MCF 10A (cell line): ENCODE measurements around the gene WDR86. TPM values are rescaled to one million over a fixed set of nuclear protein-coding genes. Genes with fewer than 3 reads are reported as not detected.

ENCODE experiments used
- BruUV-seq: library from RNA; stranded (reverse); fragments of 400-500 nt; replicated peaks from 2 replicates; lab custom pipeline; 2021; lab: Mats Ljungman, UMichigan
- CTCF ChIA-PET: fragments of 300-600 bp; sonication (Branson Sonifier 250); formaldehyde crosslinking; extraction: SDS; loops from one replicate; lab custom pipeline; 2021; ENCODE audit warnings: antibody characterized with exemption, inconsistent platforms; lab: Yijun Ruan, JAX
- POLR2A ChIA-PET: fragments of 300-600, 350-650 bp; sonication (Branson Sonifier 250); formaldehyde crosslinking; extraction: SDS; loops from one replicate; lab custom pipeline; 2020; ENCODE audit warnings: antibody characterized with exemption, inconsistent platforms; lab: Yijun Ruan, JAX
- DNase-seq: peaks from one replicate; pipeline ENCODE4 v3.0.0-alpha.2; 2018; ENCODE audit not compliant: unreplicated experiment
- H3K27ac Mint-ChIP-seq: one replicate; pipeline ENCODE4 v1.8.0; 2022; ENCODE audit warnings: mild to moderate bottlenecking, low read depth, mixed read lengths; ENCODE audit not compliant: unreplicated experiment
- H3K27me3 Mint-ChIP-seq: one replicate; pipeline ENCODE4 v1.8.0; 2022; ENCODE audit warnings: mixed read lengths; ENCODE audit not compliant: insufficient read depth, unreplicated experiment
- H3K36me3 Mint-ChIP-seq: one replicate; pipeline ENCODE4 v1.8.0; 2022; ENCODE audit warnings: mild to moderate bottlenecking, moderate library complexity, mixed read lengths; ENCODE audit not compliant: insufficient read depth, unreplicated experiment
- H3K4me1 Mint-ChIP-seq: one replicate; pipeline ENCODE4 v1.8.0; 2022; ENCODE audit warnings: mixed read lengths; ENCODE audit not compliant: insufficient read depth, unreplicated experiment
- H3K4me3 Mint-ChIP-seq: one replicate; pipeline ENCODE4 v1.8.0; 2022; ENCODE audit warnings: mild to moderate bottlenecking, moderate library complexity, mixed read lengths; ENCODE audit not compliant: unreplicated experiment
- H3K9me3 Mint-ChIP-seq: one replicate; pipeline ENCODE4 v1.8.0; 2022; ENCODE audit warnings: mixed read lengths; ENCODE audit not compliant: unreplicated experiment
- intact Hi-C: fragments of 100-400 bp; cut with micrococcal nuclease; formaldehyde crosslinking; loops from 2 replicates; pipeline ENCODE4 v1.14.1; 2022
- total RNA-seq: library from RNA; stranded (reverse); gene quantifications from 2 replicates; pipeline ENCODE4 v1.2.3, GENCODE V29; 2022
- TF ChIP-seq, protein P1 (sequence below): fragments of 200-600 bp; IDR thresholded peaks from one replicate; pipeline ENCODE4 v1.8.0; 2022; ENCODE audit warnings: antibody characterized with exemption, mild to moderate bottlenecking; ENCODE audit not compliant: unreplicated experiment

The WDR86 gene
- total RNA-seq, 1 experiment from 2014 or later, result not detected

- H3K36me3 Mint-ChIP-seq, result peaks cover 27% of the 10 kb centered on the region
- CTCF ChIA-PET, result interaction anchor here (1.4 kb wide), 1 partner anchor 65 kb away, joined by 8 read pairs; no protein-coding TSS in a partner anchor
- no peak overlapping the region for H3K27ac Mint-ChIP-seq
- BruUV-seq, result no TSS peak
- intact Hi-C loops, result no loop called here
- no peaks in the 10 kb centered on the region for H3K9me3 Mint-ChIP-seq
- POLR2A ChIA-PET, result no interaction called here
- no peaks in the 10 kb centered on the region for H3K27me3 Mint-ChIP-seq
- no peak for DNase-seq
- H3K4me1 Mint-ChIP-seq, result no peaks in the 10 kb centered on the region
- TF ChIP-seq, protein P1, sequence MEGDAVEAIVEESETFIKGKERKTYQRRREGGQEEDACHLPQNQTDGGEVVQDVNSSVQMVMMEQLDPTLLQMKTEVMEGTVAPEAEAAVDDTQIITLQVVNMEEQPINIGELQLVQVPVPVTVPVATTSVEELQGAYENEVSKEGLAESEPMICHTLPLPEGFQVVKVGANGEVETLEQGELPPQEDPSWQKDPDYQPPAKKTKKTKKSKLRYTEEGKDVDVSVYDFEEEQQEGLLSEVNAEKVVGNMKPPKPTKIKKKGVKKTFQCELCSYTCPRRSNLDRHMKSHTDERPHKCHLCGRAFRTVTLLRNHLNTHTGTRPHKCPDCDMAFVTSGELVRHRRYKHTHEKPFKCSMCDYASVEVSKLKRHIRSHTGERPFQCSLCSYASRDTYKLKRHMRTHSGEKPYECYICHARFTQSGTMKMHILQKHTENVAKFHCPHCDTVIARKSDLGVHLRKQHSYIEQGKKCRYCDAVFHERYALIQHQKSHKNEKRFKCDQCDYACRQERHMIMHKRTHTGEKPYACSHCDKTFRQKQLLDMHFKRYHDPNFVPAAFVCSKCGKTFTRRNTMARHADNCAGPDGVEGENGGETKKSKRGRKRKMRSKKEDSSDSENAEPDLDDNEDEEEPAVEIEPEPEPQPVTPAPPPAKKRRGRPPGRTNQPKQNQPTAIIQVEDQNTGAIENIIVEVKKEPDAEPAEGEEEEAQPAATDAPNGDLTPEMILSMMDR, result no peak
- no peak overlapping the region for H3K4me3 Mint-ChIP-seq
Observed at GRCh38 chr7:151380199-151381097, 29.4 kb downstream of the WDR86 start.

- DNase-seq, result no peak
- CTCF ChIA-PET, result no interaction called here
- no TSS peak for BruUV-seq
- POLR2A ChIA-PET, result no interaction called here
- Mint-ChIP-seq H3K36me3 (peaks cover 21% of the 10 kb centered on the region), H3K4me1 (no peaks in the 10 kb centered on the region), H3K27ac (no peak overlapping the region), H3K9me3 (no peaks in the 10 kb centered on the region), H3K4me3 (no peak overlapping the region), H3K27me3 (no peaks in the 10 kb centered on the region)
- intact Hi-C loops, result no loop called here
- TF ChIP-seq, protein P1, result no peak
Observed at GRCh38 chr7:151379534-151380198, 30.2 kb downstream of the WDR86 start.

- TF ChIP-seq, protein P1, result no peak
- H3K36me3 Mint-ChIP-seq, result peaks cover 21% of the 10 kb centered on the region
- ChIA-PET CTCF (no interaction called here), POLR2A (no interaction called here)
- H3K27ac Mint-ChIP-seq, result no peak overlapping the region
- no peaks in the 10 kb centered on the region for H3K9me3 Mint-ChIP-seq
- intact Hi-C loops, result no loop called here
- no peak overlapping the region for H3K4me3 Mint-ChIP-seq
- no peaks in the 10 kb centered on the region for H3K4me1 Mint-ChIP-seq
- no peak for DNase-seq
- H3K27me3 Mint-ChIP-seq, result no peaks in the 10 kb centered on the region
- no TSS peak for BruUV-seq
Observed at GRCh38 chr7:151379193-151379520, 30.7 kb downstream of the WDR86 start.

- Mint-ChIP-seq H3K27me3 (no peaks in the 10 kb centered on the region), H3K4me1 (no peaks in the 10 kb centered on the region), H3K27ac (no peak overlapping the region), H3K36me3 (peaks cover 25% of the 10 kb centered on the region), H3K9me3 (no peaks in the 10 kb centered on the region), H3K4me3 (no peak overlapping the region)
- TF ChIP-seq, protein P1, result no peak
- intact Hi-C loops, result no loop called here
- no peak for DNase-seq
- no TSS peak for BruUV-seq
- POLR2A ChIA-PET, result no interaction called here
- CTCF ChIA-PET, result interaction anchor here (0.7 to 1.8 kb wide), 4 partner anchors 10 to 70 kb away, joined by 3 to 5 read pairs (median 4); no protein-coding TSS in a partner anchor
Observed at GRCh38 chr7:151378496-151379192, 31.2 kb downstream of the WDR86 start.
